DMS79 treated with DMSO at 0.1 percent for 48 hours (cell line): ENCODE measurements around the gene DAPK1.

Source experiments
- DNase-seq: peaks from one replicate; lab custom pipeline; 2025; lab: John Stamatoyannopoulos, UW

Gene DAPK1

DNA sequence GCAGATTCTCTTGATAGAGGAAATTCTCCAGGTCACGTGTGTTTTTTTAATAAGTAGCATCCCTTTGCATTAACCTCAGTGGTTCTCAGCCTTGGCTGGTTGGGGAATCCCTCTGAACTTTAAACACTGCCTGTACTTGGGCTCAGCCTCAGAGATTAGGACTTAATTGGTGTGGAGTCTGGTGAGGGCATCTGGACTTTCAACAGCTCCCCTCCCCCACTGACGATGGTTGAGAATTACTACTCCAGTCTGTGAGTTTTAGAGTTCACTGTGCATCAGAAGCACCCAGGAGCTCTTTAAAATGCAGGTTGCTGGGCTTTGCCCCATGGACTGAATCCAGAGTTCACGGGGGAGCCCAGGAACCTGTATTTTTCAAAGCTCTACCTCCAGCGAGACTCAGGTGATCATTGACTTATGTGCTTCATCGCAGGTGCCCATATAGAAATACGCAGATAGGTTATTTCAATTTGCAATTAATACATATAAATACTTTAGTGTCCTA lies 71.4 kb downstream of the DAPK1 start:
- no peak for DNase-seq

DNA sequence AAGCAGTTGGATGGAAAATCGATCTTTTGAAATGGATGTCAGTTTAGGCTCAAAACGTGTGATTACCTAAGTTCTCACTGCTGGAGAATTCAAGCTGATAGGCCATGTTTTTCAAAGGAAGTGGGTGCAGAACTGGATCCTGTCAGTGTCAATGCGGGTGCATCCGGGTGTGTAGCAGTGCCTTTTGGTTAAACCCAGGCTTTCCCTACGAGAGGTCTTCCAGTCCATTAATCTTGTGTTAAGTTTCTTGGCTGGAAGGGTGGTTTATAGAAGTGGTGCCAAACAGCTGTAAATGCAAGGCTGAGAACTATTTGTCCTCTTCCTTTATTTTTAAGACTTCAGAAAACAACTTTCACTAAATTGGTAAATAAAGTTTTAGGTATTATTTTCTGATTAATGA lies 71.9 kb downstream of the DAPK1 start:
- no peak for DNase-seq

DNA sequence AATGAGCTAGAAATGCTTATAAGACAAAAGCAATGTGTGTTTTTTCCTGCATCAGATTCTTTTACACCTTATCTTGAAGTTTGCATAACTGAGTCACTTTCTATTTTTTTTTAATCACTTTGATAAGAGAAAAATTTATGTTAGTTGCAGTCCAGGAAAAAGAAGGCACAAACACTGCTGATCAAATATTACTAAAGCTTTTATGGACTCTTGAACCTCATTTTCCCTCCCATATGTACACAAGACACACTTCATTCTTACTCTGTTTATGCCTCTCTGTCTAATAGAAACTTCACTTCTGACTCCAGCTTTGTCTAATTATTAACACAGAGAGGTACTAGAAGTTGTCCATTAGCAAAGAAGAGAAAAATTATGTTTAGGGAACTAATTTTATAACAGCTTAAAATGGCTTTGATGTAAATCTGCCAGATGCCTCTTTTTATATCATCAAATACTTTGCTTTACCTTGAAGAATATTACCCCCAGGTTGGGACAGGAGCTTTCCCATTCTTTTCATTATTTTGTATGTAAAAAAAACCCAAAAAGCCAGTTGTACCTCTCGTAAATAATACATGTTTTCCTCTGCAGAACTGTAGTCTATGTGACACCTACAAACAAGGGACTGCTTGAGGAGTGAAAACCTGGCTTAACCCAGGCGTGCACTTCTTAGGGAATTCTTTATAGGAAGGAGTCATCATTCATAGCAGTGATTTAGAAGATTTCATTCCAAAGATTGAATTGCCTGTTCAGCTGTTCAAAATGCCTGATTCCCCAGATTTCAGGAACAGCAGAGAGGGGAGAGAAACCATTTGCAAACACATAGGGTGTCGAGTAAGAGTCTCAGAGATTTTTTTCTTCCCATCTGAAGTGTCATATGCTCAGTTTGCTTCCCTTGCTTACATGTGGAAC lies 72.6 kb downstream of the DAPK1 start:
- no peak for DNase-seq

DNA sequence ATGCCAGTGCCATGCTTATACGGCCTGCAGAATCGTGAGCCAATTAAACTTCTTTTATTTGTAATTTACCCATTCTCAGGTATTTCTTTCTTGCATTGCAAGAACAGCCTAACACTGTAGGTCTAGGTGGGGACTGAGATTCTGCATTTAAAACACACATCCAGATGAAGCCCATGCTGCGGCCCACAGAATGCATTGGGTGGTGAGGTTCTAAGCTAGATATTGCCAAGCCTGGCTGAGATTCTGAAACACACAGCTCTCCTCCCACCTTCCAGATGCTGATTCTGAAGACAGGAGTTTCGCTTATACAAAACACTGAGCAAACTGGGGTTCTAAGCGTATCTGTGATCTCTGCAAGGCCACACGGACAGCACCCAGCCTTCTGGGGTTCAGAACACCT lies 75.1 kb downstream of the DAPK1 start:
- DNase-seq: no peak

DNA sequence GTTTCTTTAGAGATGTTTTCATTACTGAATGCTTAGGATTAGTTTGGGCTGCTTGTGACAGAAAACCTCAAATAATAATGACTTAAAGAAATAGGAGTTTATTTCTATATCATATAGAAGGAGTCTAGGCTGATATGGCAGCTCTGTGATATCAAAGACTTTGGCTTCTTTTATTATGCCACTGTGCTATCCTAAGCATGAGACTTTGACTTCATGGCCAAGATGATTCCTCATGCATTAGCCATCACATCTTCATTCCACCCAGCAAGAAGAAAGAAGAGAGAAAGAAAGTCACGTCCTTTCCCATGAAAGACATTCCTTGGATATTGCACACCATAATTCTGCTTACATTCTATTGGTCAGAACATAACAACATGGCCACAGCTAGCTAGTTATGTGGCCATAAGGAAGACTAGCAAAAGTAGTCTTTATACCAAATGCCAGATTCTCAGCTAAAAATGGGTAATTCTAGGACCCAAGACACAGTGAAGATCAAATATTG lies 76.2 kb downstream of the DAPK1 start:
- DNase-seq: no peak

DNA sequence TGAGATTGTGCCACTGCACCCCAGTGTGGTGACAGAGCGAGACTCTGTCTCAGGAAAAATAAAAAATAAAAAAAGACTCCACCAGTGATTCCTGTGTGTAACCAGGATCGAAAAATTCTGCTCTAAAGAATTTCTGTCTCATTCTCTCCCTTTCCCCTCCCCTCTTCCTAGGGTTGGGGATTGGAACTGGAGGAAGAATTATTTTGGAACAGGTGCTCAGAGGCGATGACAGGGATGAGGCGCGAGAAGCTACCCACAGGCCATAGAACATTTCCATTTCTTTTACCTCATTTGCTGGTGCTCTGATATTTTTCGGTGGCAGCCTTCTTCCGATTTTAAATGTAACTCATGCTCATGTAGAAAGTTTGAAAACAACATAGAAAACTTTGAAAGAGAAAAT lies 80.1 kb downstream of the DAPK1 start:
- DNase-seq: no peak

DNA sequence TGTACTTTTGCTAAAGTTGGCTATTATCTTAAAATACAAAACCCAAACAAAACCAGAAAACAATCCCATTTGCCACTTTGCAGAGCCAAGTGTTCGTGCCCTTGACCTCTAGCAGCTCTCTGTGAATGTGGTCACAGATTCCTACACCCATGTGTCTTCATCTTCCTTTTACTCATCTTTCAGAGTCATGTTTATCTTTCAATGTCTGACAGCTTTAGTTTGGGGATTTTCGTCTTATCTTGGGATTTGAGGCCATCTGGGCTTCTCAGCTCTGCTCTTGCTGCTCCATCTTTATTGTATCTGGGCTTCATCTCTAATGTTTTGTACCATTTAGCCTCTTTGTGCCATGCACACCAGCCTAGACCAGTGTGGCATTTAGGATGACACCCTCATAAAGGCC lies 81.0 kb downstream of the DAPK1 start:
- DNase-seq: no peak

DNA sequence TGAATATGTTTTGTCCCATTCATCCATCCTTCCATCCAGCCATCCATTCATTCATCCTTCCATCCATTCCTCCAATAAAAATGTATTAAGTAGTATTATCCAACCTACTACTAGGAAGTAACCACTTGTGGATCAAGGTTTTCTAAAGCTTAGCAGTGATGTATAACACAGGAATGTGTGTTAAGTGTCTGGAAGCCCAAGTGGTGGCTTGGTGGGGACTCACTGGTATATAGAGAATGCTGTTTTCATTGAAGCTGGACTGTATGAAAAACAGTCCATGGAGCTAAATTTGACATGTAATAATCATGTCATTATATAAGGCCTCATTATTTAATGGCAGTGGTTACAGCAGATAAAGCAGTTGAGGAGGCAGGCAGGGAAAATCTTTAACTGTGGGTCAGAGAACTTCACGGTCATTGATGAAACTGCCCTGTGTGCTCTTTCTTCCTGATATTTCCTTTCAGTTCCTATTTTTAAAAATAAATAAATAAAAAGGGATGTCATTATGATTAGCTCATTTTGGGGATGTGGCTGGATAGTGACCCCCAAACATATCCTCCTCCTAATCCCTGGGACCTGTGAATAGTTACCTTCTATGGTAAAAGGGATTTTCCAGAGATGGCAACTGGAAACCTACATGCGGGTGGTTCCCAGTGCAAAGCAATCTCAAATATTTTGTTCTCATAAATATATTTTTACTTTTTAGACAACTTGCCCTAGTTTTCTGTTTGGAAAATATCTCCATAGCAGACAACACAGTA lies 82.3 kb downstream of the DAPK1 start:
- no peak for DNase-seq

DNA sequence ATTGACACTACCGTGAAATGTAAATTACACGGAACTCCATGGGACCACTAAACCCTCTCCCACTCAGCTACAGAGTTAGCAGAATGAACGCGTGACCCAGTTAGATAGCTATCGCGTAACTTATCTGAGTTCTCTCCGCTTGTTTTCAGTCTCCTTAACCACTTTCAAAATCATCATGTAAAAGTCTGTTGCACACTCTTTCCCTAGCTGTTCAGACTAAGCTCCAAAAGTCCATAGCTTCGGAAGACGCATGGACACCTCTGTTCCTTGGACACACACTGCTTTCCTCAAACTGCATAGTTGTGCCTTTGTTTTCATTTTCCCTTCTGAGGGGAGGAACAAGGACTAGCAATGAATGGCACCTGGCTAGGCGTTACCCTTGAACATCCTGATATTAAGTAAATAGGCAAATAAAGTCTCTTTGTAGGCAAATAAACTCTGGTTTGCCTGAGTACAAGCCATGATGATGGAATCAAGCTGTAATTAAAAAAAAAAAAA lies 83.3 kb downstream of the DAPK1 start:
- DNase-seq: no peak

DNA sequence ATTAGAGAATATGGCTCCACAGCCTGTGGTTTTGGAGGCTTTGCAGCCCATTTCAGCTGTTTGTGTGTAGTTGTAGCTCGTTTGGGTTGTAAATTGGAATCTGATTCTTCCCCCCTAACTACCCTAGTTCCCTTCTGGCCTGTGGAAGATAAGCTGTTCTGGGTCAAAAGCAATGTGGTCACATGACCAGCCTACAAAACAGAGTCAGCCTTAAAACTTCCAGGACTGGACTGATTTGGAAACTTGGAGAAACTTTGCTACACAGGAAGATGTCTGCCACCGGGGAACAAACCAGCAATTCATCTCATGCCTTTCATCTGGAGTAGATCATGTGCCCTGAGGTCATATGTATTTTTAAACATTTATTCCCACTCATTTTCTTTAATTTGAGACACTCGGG lies 83.8 kb downstream of the DAPK1 start:
- no peak for DNase-seq

DNA sequence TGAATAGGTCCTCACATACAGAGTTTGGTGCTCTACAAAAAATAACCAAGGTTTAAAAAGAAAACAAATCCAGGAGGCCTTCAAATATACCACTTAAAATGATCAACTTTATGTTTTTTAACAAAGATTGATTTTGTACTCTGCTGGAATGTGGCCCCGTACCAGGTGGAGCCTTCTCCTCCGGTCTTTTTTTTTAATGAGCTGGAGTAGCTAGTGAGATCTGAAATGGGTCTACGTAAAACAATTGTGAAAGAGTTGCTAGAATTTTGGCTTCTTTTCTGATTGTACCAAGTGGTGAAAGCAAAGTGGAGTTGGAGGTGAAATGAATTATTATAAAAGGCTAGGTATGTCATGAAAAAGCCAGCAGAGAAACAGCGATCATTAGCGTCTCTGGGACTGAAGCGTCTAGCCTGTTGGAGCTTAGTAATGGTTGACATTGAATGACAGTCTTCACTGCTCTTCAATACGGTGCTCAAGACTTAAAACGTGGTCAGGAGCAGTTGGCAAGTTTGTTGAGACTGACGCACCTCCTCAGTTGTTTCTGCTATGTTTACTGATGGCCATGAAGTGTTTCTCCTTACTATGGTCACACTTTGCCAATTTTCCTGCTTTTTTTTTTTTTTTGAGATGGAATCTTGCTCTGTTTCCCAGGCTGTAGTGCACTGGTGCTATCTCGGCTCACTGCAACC lies 84.4 kb downstream of the DAPK1 start:
- DNase-seq: no peak

DNA sequence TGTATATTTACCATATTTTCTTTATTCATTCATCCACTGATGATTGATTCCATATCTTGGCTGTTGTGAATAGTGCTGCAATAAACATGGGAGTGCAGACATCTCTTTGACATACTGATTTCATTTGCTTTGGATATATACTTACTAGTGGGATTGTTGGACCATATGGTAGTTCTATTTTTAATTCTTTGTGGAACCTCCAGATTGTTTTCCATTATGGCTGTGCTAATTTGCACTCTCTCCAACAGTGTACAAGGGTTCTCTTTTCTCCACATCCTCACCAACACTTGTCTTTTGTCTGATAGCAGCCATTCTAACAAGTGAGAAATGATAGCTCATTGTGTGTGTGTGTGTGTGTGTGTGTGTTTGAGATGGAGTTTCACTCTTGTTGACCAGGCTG lies 86.7 kb downstream of the DAPK1 start:
- DNase-seq: no peak

DNA sequence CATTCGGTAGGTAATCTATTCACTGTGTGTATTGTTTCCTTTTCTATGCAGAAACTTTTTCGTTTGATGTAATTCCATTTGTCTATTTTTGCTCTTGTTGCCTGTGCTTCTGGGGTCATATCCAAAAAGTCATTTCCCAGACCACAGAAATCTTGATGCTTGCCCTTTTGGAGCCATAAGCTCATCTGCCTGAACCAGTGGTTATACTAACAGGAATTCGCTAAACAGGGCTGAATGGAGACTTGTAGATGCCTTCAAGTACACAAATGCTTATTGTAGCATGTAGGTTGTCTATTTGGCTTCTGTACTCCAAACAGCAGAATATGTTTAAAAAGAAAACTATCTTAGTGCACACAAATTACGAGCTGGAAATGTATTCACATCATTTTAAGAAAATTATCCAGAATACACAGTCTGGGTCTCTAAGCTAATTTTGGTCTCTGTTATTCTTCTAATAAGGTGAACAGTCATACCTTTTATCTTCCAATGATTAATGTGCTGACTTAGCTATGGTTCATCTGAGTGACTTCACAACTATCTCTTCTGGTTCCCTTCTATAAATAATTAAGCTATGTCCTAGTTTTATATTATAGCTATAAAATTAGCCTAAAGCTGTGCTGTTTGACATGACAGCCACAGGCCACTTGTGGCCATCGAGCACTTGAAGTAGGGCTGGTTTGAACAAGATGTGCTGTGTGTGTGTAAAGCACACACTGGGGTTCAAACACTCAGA lies 87.6 kb downstream of the DAPK1 start:
- DNase-seq: no peak

DNA sequence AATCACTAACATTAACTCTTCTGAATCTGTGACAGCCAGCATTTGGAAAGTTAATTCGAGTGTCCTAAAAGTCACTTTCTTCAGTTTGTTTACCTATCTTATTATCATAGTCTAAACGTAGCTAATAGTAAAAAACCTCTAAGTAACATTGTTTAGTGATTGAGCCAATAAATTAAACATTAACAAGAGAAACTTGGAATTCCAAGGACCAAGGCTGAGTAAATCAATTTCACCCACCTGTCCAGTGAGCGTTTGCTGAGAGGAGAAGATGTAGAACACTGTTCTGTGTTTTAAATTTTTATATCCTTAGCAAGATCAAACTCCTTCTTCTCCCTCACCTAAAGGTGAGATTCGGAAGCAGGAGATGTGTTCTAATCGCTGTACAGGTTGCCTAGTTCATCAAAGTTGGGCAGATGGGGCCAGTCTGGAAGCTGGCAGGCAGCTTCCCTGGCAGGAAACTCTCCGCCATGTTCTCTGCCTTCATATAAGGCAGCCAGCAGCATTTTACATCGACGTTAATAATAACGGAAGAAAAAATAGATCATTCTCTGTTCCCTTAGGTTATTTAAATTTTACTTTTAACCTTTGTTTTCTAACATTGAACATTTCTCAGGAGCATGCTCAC lies 89.2 kb downstream of the DAPK1 start:
- DNase-seq: no peak

DNA sequence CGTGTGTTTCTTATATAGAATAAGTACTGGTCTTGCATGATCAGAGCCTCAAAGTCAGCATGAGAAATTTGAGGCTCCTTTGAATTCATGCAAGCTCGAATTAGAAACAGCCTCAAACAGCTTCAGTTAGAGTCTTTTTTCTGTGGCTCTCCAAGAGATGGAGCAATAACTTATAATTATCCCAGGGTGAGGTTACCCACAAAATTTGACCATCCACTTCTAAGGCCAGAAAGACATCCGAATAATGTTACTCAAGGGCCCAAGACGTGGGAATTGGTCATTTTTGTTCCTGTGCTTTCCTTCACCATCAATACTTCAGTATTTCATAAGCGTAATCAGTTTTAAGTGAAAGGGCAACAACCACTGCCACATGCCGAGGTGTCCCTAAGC lies 89.7 kb downstream of the DAPK1 start:
- no peak for DNase-seq

DNA sequence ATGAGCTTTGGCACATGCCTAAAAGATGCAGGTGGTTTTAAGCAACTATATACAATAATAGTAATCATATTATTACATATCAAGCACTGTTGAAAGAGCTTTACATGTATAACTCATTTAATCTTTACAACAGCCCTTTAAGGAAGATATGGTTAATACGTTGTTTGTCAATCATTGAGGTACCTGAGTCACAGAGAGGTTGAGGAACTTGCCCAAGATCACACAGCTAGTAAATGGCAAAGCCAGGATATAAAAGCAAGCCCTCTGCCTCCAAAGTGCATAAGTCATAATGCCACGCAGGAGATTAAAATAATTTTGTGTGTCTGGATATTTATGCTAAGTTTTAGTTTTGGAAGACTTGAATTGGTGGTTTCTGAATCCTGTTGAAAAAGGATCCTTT lies 90.2 kb downstream of the DAPK1 start:
- DNase-seq: no peak

DNA sequence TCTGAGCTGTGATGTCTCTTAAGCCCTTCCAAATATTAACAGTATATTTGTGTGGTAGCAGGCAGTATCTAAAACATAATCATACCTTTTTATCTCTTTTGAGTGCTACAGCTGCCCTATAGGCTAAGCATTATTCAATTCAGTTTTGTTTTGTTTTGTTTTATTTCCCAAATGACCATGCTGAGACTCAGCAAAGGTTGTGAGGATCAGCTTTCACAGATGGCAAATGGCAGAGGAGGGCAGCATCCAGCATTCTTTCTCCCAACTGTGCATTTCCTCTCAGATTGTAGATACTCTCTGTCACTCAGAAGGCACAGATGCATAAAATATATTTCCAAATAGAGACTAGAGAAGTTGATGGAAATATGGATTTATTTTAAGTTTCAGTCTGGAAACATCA lies 90.7 kb downstream of the DAPK1 start:
- DNase-seq: no peak

DNA sequence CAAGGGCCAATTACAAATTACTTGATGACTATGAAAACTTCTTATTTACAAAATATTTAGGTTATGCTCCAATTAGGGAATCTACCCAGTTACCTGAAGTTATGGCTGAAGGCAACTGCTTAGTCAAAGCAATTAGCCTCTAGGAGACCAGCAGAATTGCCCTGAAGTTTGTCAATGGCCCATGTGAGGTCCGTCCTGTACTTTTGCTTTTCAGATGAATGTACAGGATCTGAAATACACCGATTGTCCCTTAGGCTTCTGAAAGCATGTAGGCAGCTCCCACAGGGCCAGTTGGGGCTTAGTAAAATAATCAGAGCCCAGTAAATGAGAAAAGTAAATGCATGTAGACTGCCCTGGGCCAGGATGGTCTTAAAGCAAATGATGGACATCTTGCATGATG lies 93.3 kb downstream of the DAPK1 start:
- no peak for DNase-seq

DNA sequence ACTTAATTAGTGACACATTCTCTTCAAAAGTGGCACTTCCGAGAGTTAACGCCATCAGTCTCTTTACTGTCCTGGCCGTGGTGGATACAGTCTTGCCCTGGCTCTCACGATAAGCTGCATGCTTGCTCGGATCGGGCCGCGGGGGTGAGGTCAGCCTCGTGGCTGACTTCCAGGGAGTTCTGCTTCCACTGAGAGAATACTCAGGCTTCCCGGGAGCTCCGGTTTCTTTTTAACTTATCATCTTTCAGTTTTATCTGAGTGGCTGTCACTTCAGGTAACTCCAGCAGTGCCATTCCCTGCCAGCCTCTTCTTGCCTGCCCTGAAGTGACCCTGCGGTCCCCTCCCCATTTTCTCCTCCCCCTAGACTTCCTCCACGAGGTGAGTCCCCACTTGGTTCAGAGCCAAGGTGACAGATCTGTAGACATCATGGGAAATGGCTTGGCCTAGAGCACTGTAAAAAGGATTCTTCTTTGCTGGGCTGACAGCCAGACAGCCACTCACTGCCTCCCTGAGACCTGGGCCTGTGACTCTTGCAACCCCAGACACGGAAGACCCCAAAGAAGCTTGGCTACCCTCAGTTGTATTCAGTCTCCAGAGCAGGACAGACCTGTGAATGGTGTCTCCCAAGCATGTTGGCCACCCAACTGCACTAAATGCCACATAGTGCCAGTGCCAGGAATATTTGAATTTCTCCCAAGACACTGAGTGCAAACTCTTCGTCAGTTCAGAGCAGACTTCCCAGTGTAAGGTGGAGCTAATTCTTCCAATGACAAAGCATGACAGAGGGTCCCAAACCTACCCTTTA lies 95.1 kb downstream of the DAPK1 start:
- no peak for DNase-seq

DNA sequence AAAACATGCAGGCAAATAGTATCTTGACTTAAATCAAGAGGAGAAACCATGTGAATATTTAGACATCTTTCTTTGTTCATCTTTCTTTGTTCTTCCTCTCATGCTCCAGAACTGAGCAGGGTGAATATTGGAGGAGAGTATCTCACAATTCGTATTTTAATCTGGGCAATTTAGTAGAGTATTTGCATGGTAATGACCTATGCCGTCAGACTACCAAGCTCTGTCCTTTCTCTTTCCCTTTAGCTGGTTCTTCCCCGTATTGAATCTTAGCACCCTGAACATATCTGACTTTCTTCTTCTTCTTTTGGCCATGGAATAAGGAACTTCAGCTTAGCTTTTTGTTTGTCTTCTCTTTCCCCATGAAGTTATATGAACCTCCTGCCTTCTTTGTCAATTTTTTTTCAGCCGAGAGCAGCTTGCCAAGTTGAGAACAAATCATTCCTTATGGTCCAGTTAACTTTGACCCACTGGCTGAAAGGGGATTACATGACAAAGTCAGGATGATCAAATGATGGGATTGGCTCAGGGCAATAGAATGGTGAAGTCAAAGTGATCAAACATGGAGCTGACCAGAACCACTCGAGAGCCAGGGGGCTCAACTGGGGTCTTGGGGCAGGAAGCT lies 95.8 kb downstream of the DAPK1 start:
- DNase-seq: no peak
